ENCODE results near the gene HMCN1. TPM values are rescaled to one million over a fixed set of nuclear protein-coding genes. Genes with fewer than 3 reads are reported as not detected.
A peak's percentile ranks its signal among the peaks of the same experiment; 100 is the strongest.

HMCN1 gene
- polyA plus RNA-seq, 1 of the 3 experiments (the other 2 are of a cell fraction), result 59.5 TPM

- H3K4me3 ChIP-seq (ENCODE audit: low read depth in 2 of 2, low read length in 1 of 2), result no peak overlapping the region
- no peaks in the 10 kb centered on the region for H3K9me3 ChIP-seq
- CTCF ChIA-PET, result no interaction called here
- no peak overlapping the region for H3K9ac ChIP-seq
- H3K4me2 ChIP-seq, result no peak overlapping the region
- H3K27ac ChIP-seq (ENCODE audit: low read depth in 2 of 2, low read length in 1 of 2), result peak overlapping the region; percentile 20 to 66; a peak in 2 of 4 replicates
- peaks cover 3% of the 10 kb centered on the region for H3F3A ChIP-seq (replicated peaks; ENCODE audit: insufficient read depth)
- no peaks in the 10 kb centered on the region for H4K20me1 ChIP-seq (ENCODE audit: insufficient read depth)
- H3K36me3 ChIP-seq (replicated peaks in 1 of 2; ENCODE audit: control insufficient read depth in 1 of 2, insufficient read depth in 2 of 2, low read length in 1 of 2), result no peaks in the 10 kb centered on the region
- no peaks in the 10 kb centered on the region; the same call in 1 of the 2 replicates for H3K27me3 ChIP-seq (ENCODE audit: insufficient read depth)
- H2AFZ ChIP-seq (ENCODE audit: low read depth), result no peak overlapping the region
- H3K9me2 ChIP-seq, result no peaks in the 10 kb centered on the region
- TF ChIP-seq, protein P1, sequence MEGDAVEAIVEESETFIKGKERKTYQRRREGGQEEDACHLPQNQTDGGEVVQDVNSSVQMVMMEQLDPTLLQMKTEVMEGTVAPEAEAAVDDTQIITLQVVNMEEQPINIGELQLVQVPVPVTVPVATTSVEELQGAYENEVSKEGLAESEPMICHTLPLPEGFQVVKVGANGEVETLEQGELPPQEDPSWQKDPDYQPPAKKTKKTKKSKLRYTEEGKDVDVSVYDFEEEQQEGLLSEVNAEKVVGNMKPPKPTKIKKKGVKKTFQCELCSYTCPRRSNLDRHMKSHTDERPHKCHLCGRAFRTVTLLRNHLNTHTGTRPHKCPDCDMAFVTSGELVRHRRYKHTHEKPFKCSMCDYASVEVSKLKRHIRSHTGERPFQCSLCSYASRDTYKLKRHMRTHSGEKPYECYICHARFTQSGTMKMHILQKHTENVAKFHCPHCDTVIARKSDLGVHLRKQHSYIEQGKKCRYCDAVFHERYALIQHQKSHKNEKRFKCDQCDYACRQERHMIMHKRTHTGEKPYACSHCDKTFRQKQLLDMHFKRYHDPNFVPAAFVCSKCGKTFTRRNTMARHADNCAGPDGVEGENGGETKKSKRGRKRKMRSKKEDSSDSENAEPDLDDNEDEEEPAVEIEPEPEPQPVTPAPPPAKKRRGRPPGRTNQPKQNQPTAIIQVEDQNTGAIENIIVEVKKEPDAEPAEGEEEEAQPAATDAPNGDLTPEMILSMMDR (IDR thresholded peaks at IDR 0.05), result no peak
- no peak for TF ChIP-seq CHD2 (IDR thresholded peaks at IDR 0.05; ENCODE audit: low read length, partially characterized antibody)
- TF ChIP-seq TCF12 (IDR thresholded peaks at IDR 0.05), result no peak
- no peak for TF ChIP-seq SMC3 (IDR thresholded peaks at IDR 0.05; ENCODE audit: low read depth, low read length)
- no peak for TF ChIP-seq TAF1 (IDR thresholded peaks at IDR 0.05; ENCODE audit: borderline replicate concordance, low read depth, low read length)
- TF ChIP-seq MXI1 (IDR thresholded peaks at IDR 0.05; ENCODE audit: low read depth, low read length), result no peak
- TF ChIP-seq, protein P2, sequence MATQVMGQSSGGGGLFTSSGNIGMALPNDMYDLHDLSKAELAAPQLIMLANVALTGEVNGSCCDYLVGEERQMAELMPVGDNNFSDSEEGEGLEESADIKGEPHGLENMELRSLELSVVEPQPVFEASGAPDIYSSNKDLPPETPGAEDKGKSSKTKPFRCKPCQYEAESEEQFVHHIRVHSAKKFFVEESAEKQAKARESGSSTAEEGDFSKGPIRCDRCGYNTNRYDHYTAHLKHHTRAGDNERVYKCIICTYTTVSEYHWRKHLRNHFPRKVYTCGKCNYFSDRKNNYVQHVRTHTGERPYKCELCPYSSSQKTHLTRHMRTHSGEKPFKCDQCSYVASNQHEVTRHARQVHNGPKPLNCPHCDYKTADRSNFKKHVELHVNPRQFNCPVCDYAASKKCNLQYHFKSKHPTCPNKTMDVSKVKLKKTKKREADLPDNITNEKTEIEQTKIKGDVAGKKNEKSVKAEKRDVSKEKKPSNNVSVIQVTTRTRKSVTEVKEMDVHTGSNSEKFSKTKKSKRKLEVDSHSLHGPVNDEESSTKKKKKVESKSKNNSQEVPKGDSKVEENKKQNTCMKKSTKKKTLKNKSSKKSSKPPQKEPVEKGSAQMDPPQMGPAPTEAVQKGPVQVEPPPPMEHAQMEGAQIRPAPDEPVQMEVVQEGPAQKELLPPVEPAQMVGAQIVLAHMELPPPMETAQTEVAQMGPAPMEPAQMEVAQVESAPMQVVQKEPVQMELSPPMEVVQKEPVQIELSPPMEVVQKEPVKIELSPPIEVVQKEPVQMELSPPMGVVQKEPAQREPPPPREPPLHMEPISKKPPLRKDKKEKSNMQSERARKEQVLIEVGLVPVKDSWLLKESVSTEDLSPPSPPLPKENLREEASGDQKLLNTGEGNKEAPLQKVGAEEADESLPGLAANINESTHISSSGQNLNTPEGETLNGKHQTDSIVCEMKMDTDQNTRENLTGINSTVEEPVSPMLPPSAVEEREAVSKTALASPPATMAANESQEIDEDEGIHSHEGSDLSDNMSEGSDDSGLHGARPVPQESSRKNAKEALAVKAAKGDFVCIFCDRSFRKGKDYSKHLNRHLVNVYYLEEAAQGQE (IDR thresholded peaks at IDR 0.05; ENCODE audit: low read depth, low read length), result no peak
- TF ChIP-seq YY1 (IDR thresholded peaks at IDR 0.05; ENCODE audit: low read depth), result no peak
- no peak for TF ChIP-seq RAD21 (IDR thresholded peaks at IDR 0.05; ENCODE audit: low read length)
- no peak for TF ChIP-seq FOXM1 (IDR thresholded peaks at IDR 0.05; ENCODE audit: low read depth)
- no peak for TF ChIP-seq NRF1 (IDR thresholded peaks at IDR 0.05; ENCODE audit: low read depth, low read length)
- TF ChIP-seq, protein P3, sequence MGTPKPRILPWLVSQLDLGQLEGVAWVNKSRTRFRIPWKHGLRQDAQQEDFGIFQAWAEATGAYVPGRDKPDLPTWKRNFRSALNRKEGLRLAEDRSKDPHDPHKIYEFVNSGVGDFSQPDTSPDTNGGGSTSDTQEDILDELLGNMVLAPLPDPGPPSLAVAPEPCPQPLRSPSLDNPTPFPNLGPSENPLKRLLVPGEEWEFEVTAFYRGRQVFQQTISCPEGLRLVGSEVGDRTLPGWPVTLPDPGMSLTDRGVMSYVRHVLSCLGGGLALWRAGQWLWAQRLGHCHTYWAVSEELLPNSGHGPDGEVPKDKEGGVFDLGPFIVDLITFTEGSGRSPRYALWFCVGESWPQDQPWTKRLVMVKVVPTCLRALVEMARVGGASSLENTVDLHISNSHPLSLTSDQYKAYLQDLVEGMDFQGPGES (IDR thresholded peaks at IDR 0.05; ENCODE audit: low read depth, low read length), result no peak
- no peak for TF ChIP-seq NFIC (IDR thresholded peaks at IDR 0.05; ENCODE audit: borderline replicate concordance)
- no peak for TF ChIP-seq ELF1 (IDR thresholded peaks at IDR 0.05)
- TF ChIP-seq EZH2phosphoT487 (IDR thresholded peaks at IDR 0.05; ENCODE audit: borderline replicate concordance, low read depth), result no peak
- no peak for TF ChIP-seq TEAD4 (IDR thresholded peaks at IDR 0.05; ENCODE audit: borderline replicate concordance, insufficient read depth)
- no peak for TF ChIP-seq MEF2A (IDR thresholded peaks at IDR 0.05; ENCODE audit: borderline replicate concordance, low read depth)
- peaks cover 4% of the 10 kb centered on the region; the same call in 1 of the 2 replicates for H3K79me2 ChIP-seq (ENCODE audit: insufficient read depth)
- peaks cover 10 to 14% of the 10 kb centered on the region in 2 experiments; a peak in 2 of 4 replicates for H3K4me1 ChIP-seq (ENCODE audit: control insufficient read depth in 1 of 2, insufficient read depth in 2 of 2, low read depth in 1 of 2, low read length in 1 of 2)
- DNase-seq, result no peak
- POLR2A ChIA-PET, result no interaction called here
These were observed 73.1 kb downstream of the HMCN1 start for GRCh38 chr1:185807275-185807674.
